ENCODE data around the gene GLYATL1B. TPM values are rescaled to one million over a fixed set of nuclear protein-coding genes. Genes with fewer than 3 reads are reported as not detected.
"Not testable (repeated sequence)": the region's sequence is repeated elsewhere in the genome, so short reads cannot be mapped to it uniquely, and the experiment has no call there.

The GLYATL1B gene
- total RNA-seq, 1 experiment from 2014 or later, result not detected

GRCh38 chr11:59040607-59041006 lies 45.5 kb upstream of the GLYATL1B start:
- H3K79me2 ChIP-seq (ENCODE audit: insufficient read depth, low read length), result no peaks in the 10 kb centered on the region
- no peak overlapping the region for H3K4me2 ChIP-seq (ENCODE audit: low read length)
- no peaks in the 10 kb centered on the region for H3K36me3 ChIP-seq (ENCODE audit: control insufficient read depth in 1 of 2, insufficient read depth in 2 of 2, low read length in 2 of 2)
- H3K9me2 ChIP-seq (ENCODE audit: insufficient read depth), result no peaks in the 10 kb centered on the region
- ChIA-PET CTCF (no interaction called here), POLR2A (no interaction called here), RAD21 (ENCODE audit: low non-redundant PET in 1 of 2, low total read pairs in 2 of 2, uncharacterized antibody in 2 of 2, unreplicated experiment in 2 of 2) (no interaction called here)
- no peak for TF ChIP-seq ZFX (IDR thresholded peaks at IDR 0.05)
- no peak for TF ChIP-seq RAD21 (IDR thresholded peaks at IDR 0.05; ENCODE audit: low read depth)
- TF ChIP-seq CTCF (IDR thresholded peaks at IDR 0.05 in 2 of 3, conservative IDR thresholded peaks at IDR 0.05 in 1 of 3; ENCODE audit: borderline replicate concordance in 1 of 3, insufficient read depth in 1 of 3, low read depth in 2 of 3, low read length in 2 of 3), result no peak
- no peak for TF ChIP-seq SP1 (IDR thresholded peaks at IDR 0.05; ENCODE audit: low read depth)
- no peak for TF ChIP-seq SRF (IDR thresholded peaks at IDR 0.05; ENCODE audit: low read depth)
- TF ChIP-seq, protein P1, sequence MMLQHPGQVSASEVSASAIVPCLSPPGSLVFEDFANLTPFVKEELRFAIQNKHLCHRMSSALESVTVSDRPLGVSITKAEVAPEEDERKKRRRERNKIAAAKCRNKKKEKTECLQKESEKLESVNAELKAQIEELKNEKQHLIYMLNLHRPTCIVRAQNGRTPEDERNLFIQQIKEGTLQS (IDR thresholded peaks at IDR 0.05), result no peak
- TF ChIP-seq FOSL1 (IDR thresholded peaks at IDR 0.05; ENCODE audit: low read depth), result no peak
- TF ChIP-seq CEBPB (IDR thresholded peaks at IDR 0.05; ENCODE audit: low read depth), result no peak
- H3K4me1 ChIP-seq (ENCODE audit: control insufficient read depth in 1 of 2, insufficient read depth in 2 of 2, low read length in 2 of 2), result no peaks in the 10 kb centered on the region
- no peak overlapping the region for H2AFZ ChIP-seq (ENCODE audit: low read depth, low read length, poor library complexity, severe bottlenecking)
- no peak overlapping the region for H3K4me3 ChIP-seq (replicated peaks in 1 of 2; ENCODE audit: low read depth in 1 of 2, low read length in 2 of 2)
- no peak overlapping the region for H3K27ac ChIP-seq (ENCODE audit: low read depth, low read length)
- ATAC-seq, result no peak
- H3K27me3 ChIP-seq (ENCODE audit: insufficient read depth, low read length), result peaks cover 4% of the 10 kb centered on the region
- no peaks in the 10 kb centered on the region for H3K9me3 ChIP-seq (ENCODE audit: control insufficient read depth in 1 of 2, insufficient read depth in 1 of 2, low read depth in 1 of 2, low read length in 2 of 2)
- intact Hi-C loops (cut with micrococcal nuclease), result loop anchor here (1.0 kb wide), 1 partner anchor 45 kb away; no protein-coding TSS in a partner anchor
- no TSS peak for BruUV-seq (replicated peaks)
- no peak overlapping the region for H3K9ac ChIP-seq (ENCODE audit: low read length)
- no peak for DNase-seq (ENCODE audit: low read depth, low spot score)
- H4K20me1 ChIP-seq (ENCODE audit: insufficient read depth), result no peaks in the 10 kb centered on the region

- H3K4me1 ChIP-seq (ENCODE audit: control insufficient read depth in 1 of 2, insufficient read depth in 2 of 2, low read length in 2 of 2); H3K4me2 ChIP-seq (ENCODE audit: low read length); DNase-seq (ENCODE audit: low read depth, low spot score); BruUV-seq (replicated peaks); RAD21 ChIA-PET (ENCODE audit: low non-redundant PET in 1 of 2, low total read pairs in 2 of 2, uncharacterized antibody in 2 of 2, unreplicated experiment in 2 of 2); H3K9me3 ChIP-seq (ENCODE audit: control insufficient read depth in 1 of 2, insufficient read depth in 1 of 2, low read depth in 1 of 2, low read length in 2 of 2); H3K79me2 ChIP-seq (ENCODE audit: insufficient read depth, low read length); H2AFZ ChIP-seq (ENCODE audit: low read depth, low read length, poor library complexity, severe bottlenecking); H3K4me3 ChIP-seq (replicated peaks in 1 of 2; ENCODE audit: low read depth in 1 of 2, low read length in 2 of 2); ATAC-seq; POLR2A ChIA-PET; H3K9me2 ChIP-seq (ENCODE audit: insufficient read depth); H3K9ac ChIP-seq (ENCODE audit: low read length); H3K27me3 ChIP-seq (ENCODE audit: insufficient read depth, low read length); H3K36me3 ChIP-seq (ENCODE audit: control insufficient read depth in 1 of 2, insufficient read depth in 2 of 2, low read length in 2 of 2); CTCF ChIA-PET; H3K27ac ChIP-seq (ENCODE audit: low read depth, low read length); H4K20me1 ChIP-seq (ENCODE audit: insufficient read depth): not testable (repeated sequence)
- intact Hi-C loops (cut with micrococcal nuclease), result loop anchor here (5.0 to 10.0 kb wide), 2 partner anchors 86 to 397 kb away; no protein-coding TSS in a partner anchor
These were observed 34.7 kb upstream of the GLYATL1B start for GRCh38 chr11:59051383-59051782.

DNA sequence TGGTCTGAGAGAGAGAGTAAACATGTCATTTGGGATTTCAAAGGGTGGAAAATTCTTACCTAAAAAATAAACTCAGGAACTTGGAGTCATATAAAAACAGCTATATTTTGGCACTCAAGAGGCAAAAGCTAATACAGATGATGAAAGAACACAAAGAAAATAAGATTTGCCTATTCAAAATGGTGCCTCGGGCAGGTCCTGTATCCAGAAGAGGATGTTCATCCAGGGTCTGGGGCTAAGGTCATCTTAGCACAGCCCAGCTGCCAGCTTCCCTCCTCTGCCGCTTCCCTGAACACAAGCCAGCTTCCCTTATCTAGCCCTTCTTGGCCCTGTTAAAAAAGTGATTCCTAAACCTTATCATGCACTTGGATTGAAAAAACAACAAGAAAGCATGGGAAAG lies 33.8 kb upstream of the GLYATL1B start:
- DNase-seq (ENCODE audit: low read depth, low spot score); POLR2A ChIA-PET; H3K9me2 ChIP-seq (ENCODE audit: insufficient read depth); H2AFZ ChIP-seq (ENCODE audit: low read depth, low read length, poor library complexity, severe bottlenecking); H3K4me3 ChIP-seq (replicated peaks in 1 of 2; ENCODE audit: low read depth in 1 of 2, low read length in 2 of 2); H3K36me3 ChIP-seq (ENCODE audit: control insufficient read depth in 1 of 2, insufficient read depth in 2 of 2, low read length in 2 of 2); H3K27me3 ChIP-seq (ENCODE audit: insufficient read depth, low read length); H3K9ac ChIP-seq (ENCODE audit: low read length); ATAC-seq; H3K4me1 ChIP-seq (ENCODE audit: control insufficient read depth in 1 of 2, insufficient read depth in 2 of 2, low read length in 2 of 2); H3K4me2 ChIP-seq (ENCODE audit: low read length); H3K9me3 ChIP-seq (ENCODE audit: control insufficient read depth in 1 of 2, insufficient read depth in 1 of 2, low read depth in 1 of 2, low read length in 2 of 2); RAD21 ChIA-PET (ENCODE audit: low non-redundant PET in 1 of 2, low total read pairs in 2 of 2, uncharacterized antibody in 2 of 2, unreplicated experiment in 2 of 2); BruUV-seq (replicated peaks); H4K20me1 ChIP-seq (ENCODE audit: insufficient read depth); H3K27ac ChIP-seq (ENCODE audit: low read depth, low read length); H3K79me2 ChIP-seq (ENCODE audit: insufficient read depth, low read length): not testable (repeated sequence)
- CTCF ChIA-PET, result interaction anchor here (0.8 kb wide), 1 partner anchor 84 kb away, joined by 3 read pairs; no protein-coding TSS in a partner anchor
- intact Hi-C loops (cut with micrococcal nuclease), result loop anchor here (5.0 to 10.0 kb wide), 2 partner anchors 85 to 398 kb away; no protein-coding TSS in a partner anchor
